ENCODE measurements around the gene CDH13.

- TF ChIP-seq CTCF (IDR thresholded peaks at IDR 0.05 in 2 of 3, conservative IDR thresholded peaks at IDR 0.05 in 1 of 3; ENCODE audit: control insufficient read depth in 2 of 3, extremely low read depth in 1 of 3, insufficient read depth in 1 of 3, low read depth in 3 of 3, low read length in 3 of 3) (no peak), TARDBP (IDR thresholded peaks at IDR 0.05; ENCODE audit: borderline replicate concordance) (no peak), MEF2A (IDR thresholded peaks at IDR 0.05; ENCODE audit: insufficient read depth, low read depth, low read length) (no peak), POLR2AphosphoS5 (IDR thresholded peaks at IDR 0.05; ENCODE audit: low read length) (no peak), NRF1 (conservative IDR thresholded peaks at IDR 0.05; ENCODE audit: low read depth, low read length) (no peak), ZNF384 (IDR thresholded peaks at IDR 0.05; ENCODE audit: borderline replicate concordance, low read depth, low read length) (no peak), ASH2L (IDR thresholded peaks at IDR 0.05; ENCODE audit: borderline replicate concordance, low read depth) (no peak)
Observed at GRCh38 chr16:83075956-83076355, 449.2 kb downstream of the CDH13 start.
